H9 (cell line): ENCODE measurements around the gene PYHIN1. TPM values are rescaled to one million over a fixed set of nuclear protein-coding genes. Genes with fewer than 3 reads are reported as not detected.

Experiments
- DNase-seq: peaks from one replicate; pipeline ENCODE4 v3.0.0-alpha.2; 2017
- H2AFZ ChIP-seq: one replicate; pipeline ENCODE4 v1.6.1; 2013; ENCODE audit warnings: mild to moderate bottlenecking, low read length, control low read depth, moderate library complexity
- H2AK5ac ChIP-seq: 2 replicates; pipeline ENCODE4 v1.6.1; 2013; ENCODE audit warnings: low read length, control low read depth, mixed read lengths; ENCODE audit not compliant: insufficient read length
- H2BK120ac ChIP-seq: one replicate; pipeline ENCODE4 v1.6.1; 2013; ENCODE audit warnings: low read depth, mild to moderate bottlenecking, low read length, control low read depth, inconsistent platforms; ENCODE audit not compliant: poor library complexity, severe bottlenecking
- H2BK12ac ChIP-seq: 2 replicates; pipeline ENCODE4 v1.6.1; 2013; ENCODE audit warnings: low read length, control low read depth, mixed read lengths, low read depth; ENCODE audit not compliant: insufficient read length
- H2BK15ac ChIP-seq: 2 replicates; pipeline ENCODE4 v1.6.1; 2013; ENCODE audit warnings: low read depth, low read length, control low read depth
- H2BK20ac ChIP-seq: one replicate; pipeline ENCODE4 v1.6.1; 2013; ENCODE audit warnings: low read depth, mild to moderate bottlenecking, low read length, control low read depth, inconsistent platforms; ENCODE audit not compliant: poor library complexity, severe bottlenecking
- H2BK5ac ChIP-seq: 2 replicates; pipeline ENCODE4 v1.6.1; 2013; ENCODE audit warnings: low read length, control low read depth, mixed read lengths; ENCODE audit not compliant: insufficient read length
- H3K14ac ChIP-seq: 2 replicates; pipeline ENCODE4 v1.6.1; 2013; ENCODE audit warnings: low read length, control low read depth; ENCODE audit not compliant: insufficient read depth
- H3K18ac ChIP-seq: 2 replicates; pipeline ENCODE4 v1.6.1; 2013; ENCODE audit warnings: low read depth, mild to moderate bottlenecking, mixed read lengths, low read length, control low read depth; ENCODE audit not compliant: insufficient read length
- H3K23ac ChIP-seq: 2 replicates; pipeline ENCODE4 v1.6.1; 2013; ENCODE audit warnings: low read length, control low read depth, mixed read lengths, low read depth; ENCODE audit not compliant: insufficient read length
- H3K23me2 ChIP-seq: 2 replicates; pipeline ENCODE4 v1.6.1; 2013; ENCODE audit warnings: low read depth, mild to moderate bottlenecking, mixed read lengths, low read length, control low read depth; ENCODE audit not compliant: insufficient read length, poor library complexity, severe bottlenecking
- H3K27ac ChIP-seq: 2 replicates; pipeline ENCODE4 v1.5.1; 2013; ENCODE audit warnings: low read length, control low read depth, mixed read lengths, low read depth; ENCODE audit not compliant: insufficient read length
- H3K27me3 ChIP-seq: 2 replicates; pipeline ENCODE4 v1.6.1; 2013; ENCODE audit warnings: low read length, control low read depth, inconsistent platforms; ENCODE audit not compliant: insufficient read depth
- H3K4ac ChIP-seq: 2 replicates; pipeline ENCODE4 v1.6.1; 2013; ENCODE audit warnings: low read depth, mild to moderate bottlenecking, control low read depth, inconsistent platforms, low read length, moderate library complexity
- H3K4me1 ChIP-seq: 2 replicates; pipeline ENCODE4 v1.6.1; 2013; ENCODE audit warnings: low read length, control low read depth, inconsistent platforms; ENCODE audit not compliant: insufficient read depth
- H3K4me2 ChIP-seq: 2 replicates; pipeline ENCODE4 v1.6.1; 2013; ENCODE audit warnings: low read length, control low read depth, mixed read lengths; ENCODE audit not compliant: insufficient read length, insufficient read depth
- H3K56ac ChIP-seq: 2 replicates; pipeline ENCODE4 v1.6.1; 2013; ENCODE audit warnings: low read depth, mild to moderate bottlenecking, mixed read lengths, low read length, control low read depth; ENCODE audit not compliant: insufficient read length
- H3K79me1 ChIP-seq: 2 replicates; pipeline ENCODE4 v1.6.1; 2013; ENCODE audit warnings: low read depth, mild to moderate bottlenecking, moderate library complexity, low read length, control low read depth, inconsistent platforms; ENCODE audit not compliant: insufficient read depth, poor library complexity, severe bottlenecking
- H3K79me2 ChIP-seq: 2 replicates; pipeline ENCODE4 v1.6.1; 2013; ENCODE audit warnings: low read length, control low read depth, inconsistent platforms; ENCODE audit not compliant: insufficient read depth
- H3K9ac ChIP-seq: 2 replicates; pipeline ENCODE4 v1.6.1; 2013; ENCODE audit warnings: low read length, control low read depth, mixed read lengths; ENCODE audit not compliant: insufficient read length; ENCODE audit errors: extremely low read depth
- H3K9me3 ChIP-seq: one replicate; pipeline ENCODE4 v1.6.1; 2013; ENCODE audit warnings: low read depth, low read length, inconsistent platforms; ENCODE audit not compliant: control insufficient read depth
- H3T11ph ChIP-seq: one replicate; pipeline ENCODE4 v1.6.1; 2013; ENCODE audit warnings: mild to moderate bottlenecking, low read length, control low read depth, inconsistent platforms
- H4K20me1 ChIP-seq: one replicate; pipeline ENCODE4 v1.6.1; 2013; ENCODE audit not compliant: control insufficient read depth, insufficient read length, insufficient read depth
- H4K5ac ChIP-seq: 2 replicates; pipeline ENCODE4 v1.6.1; 2013; ENCODE audit warnings: low read depth, mild to moderate bottlenecking, mixed read lengths, low read length, control low read depth; ENCODE audit not compliant: insufficient read length
- H4K8ac ChIP-seq: replicated peaks from 2 replicates; pipeline ENCODE4 v1.6.1; 2013; ENCODE audit warnings: low read length, control low read depth, mixed read lengths, low read depth; ENCODE audit not compliant: insufficient read length
- H4K91ac ChIP-seq: 2 replicates; pipeline ENCODE4 v1.6.1; 2013; ENCODE audit warnings: low read depth, mild to moderate bottlenecking, moderate library complexity, mixed read lengths, low read length, control low read depth; ENCODE audit not compliant: insufficient read length
- H3K27ac Mint-ChIP-seq, 3 experiments: 2 replicates in 2 of 3; 3 replicates in 1 of 3; pipeline ENCODE4 v1.8.0; 2020 to 2021; ENCODE audit warnings: mixed read lengths in 3 of 3, mild to moderate bottlenecking in 1 of 3, moderate library complexity in 1 of 3
- H3K27me3 Mint-ChIP-seq: 2 replicates; pipeline ENCODE4 v1.8.0; 2021; ENCODE audit warnings: low read depth, mild to moderate bottlenecking, moderate library complexity, mixed read lengths
- H3K36me3 Mint-ChIP-seq, 3 experiments: 2 replicates in 2 of 3; 3 replicates in 1 of 3; pipeline ENCODE4 v1.8.0; 2020 to 2021; ENCODE audit warnings: low read depth in 3 of 3, mixed read lengths in 3 of 3; ENCODE audit not compliant: insufficient read depth in 1 of 3
- H3K4me1 Mint-ChIP-seq, 2 experiments: 2 replicates each; pipeline ENCODE4 v1.8.0; 2020; ENCODE audit warnings: mixed read lengths in 2 of 2
- H3K4me3 Mint-ChIP-seq, 2 experiments: 2 replicates in 1 of 2; 3 replicates in 1 of 2; pipeline ENCODE4 v1.8.0; 2020 to 2021; ENCODE audit warnings: mild to moderate bottlenecking in 2 of 2, mixed read lengths in 2 of 2, moderate library complexity in 1 of 2
- H3K9me3 Mint-ChIP-seq, 2 experiments: 2 replicates in 1 of 2; 3 replicates in 1 of 2; pipeline ENCODE4 v1.8.0; 2020; ENCODE audit warnings: mild to moderate bottlenecking in 2 of 2, mixed read lengths in 2 of 2, moderate library complexity in 1 of 2
- CTCF ChIP-seq: fragments of 200-600 bp; sonication (generic); conservative IDR thresholded peaks from 3 replicates; pipeline ENCODE4 v1.8.0; 2021; ENCODE audit warnings: antibody characterized with exemption, mild to moderate bottlenecking
- WGBS: extraction: QIAGEN DNeasy Blood & Tissue Kit; methylation state at CpG from one replicate; pipeline ENCODE4 v1.1.7; 2013; ENCODE audit warnings: missing lambda C conversion rate, low lambda C conversion rate, mixed read lengths; ENCODE audit not compliant: insufficient read length; ENCODE audit errors: extremely low coverage; 5-methylcytosine and 5-hydroxymethylcytosine counted together
- total RNA-seq: library from RNA; stranded (reverse); gene quantifications from 2 replicates; pipeline ENCODE4 v1.2.1, GENCODE V29; 2021

PYHIN1 gene
- total RNA-seq, 1 experiment from 2014 or later, result not detected

- H3T11ph ChIP-seq, result no peak overlapping the region
- no peak overlapping the region for H3K14ac ChIP-seq
- TF ChIP-seq CTCF, result no peak
- H2BK120ac ChIP-seq, result no peak overlapping the region
- H3K4ac ChIP-seq, result no peak overlapping the region
- no peak overlapping the region for H3K9ac ChIP-seq
- no peak overlapping the region for H3K27ac Mint-ChIP-seq
- H4K5ac ChIP-seq, result no peak overlapping the region
- H3K56ac ChIP-seq, result no peak overlapping the region
- H3K4me1 Mint-ChIP-seq, result no peaks in the 10 kb centered on the region
- no peak overlapping the region for H2BK12ac ChIP-seq
- H3K23me2 ChIP-seq, result no peaks in the 10 kb centered on the region
- H2AK5ac ChIP-seq, result no peak overlapping the region
- no peaks in the 10 kb centered on the region for H3K9me3 ChIP-seq
- WGBS, result no CpG with 5 or more reads among the region's 2 CpGs
- no peak for DNase-seq
- H4K20me1 ChIP-seq, result no peaks in the 10 kb centered on the region
- H4K8ac ChIP-seq, result no peak overlapping the region
- no peak overlapping the region for H2BK20ac ChIP-seq
- peaks cover 2% of the 10 kb centered on the region for H3K27me3 Mint-ChIP-seq
- H2AFZ ChIP-seq, result no peak overlapping the region
- no peak overlapping the region for H3K4me2 ChIP-seq
- no peak overlapping the region for H3K27ac ChIP-seq
- no peaks in the 10 kb centered on the region for H3K79me2 ChIP-seq
- no peak overlapping the region for H2BK15ac ChIP-seq
- H2BK5ac ChIP-seq, result no peak overlapping the region
- H4K91ac ChIP-seq, result no peak overlapping the region
- H3K36me3 Mint-ChIP-seq, result peaks cover 4 to 22% (median 7%) of the 10 kb centered on the region in 3 experiments
- H3K79me1 ChIP-seq, result no peaks in the 10 kb centered on the region
- H3K4me1 ChIP-seq, result no peaks in the 10 kb centered on the region
- H3K9me3 Mint-ChIP-seq, result peaks cover 17 to 28% of the 10 kb centered on the region in 2 experiments
- no peak overlapping the region for H3K23ac ChIP-seq
- no peak overlapping the region for H3K18ac ChIP-seq
- no peak overlapping the region for H3K4me3 Mint-ChIP-seq
- H3K27me3 ChIP-seq, result no peaks in the 10 kb centered on the region
Measured at GRCh38 chr1:158983235-158983634, 51.9 kb downstream of the PYHIN1 start.
